ENCODE measurements around the gene AGL. TPM values are rescaled to one million over a fixed set of nuclear protein-coding genes. Genes with fewer than 3 reads are reported as not detected.

AGL gene
- total and polyA plus RNA-seq, 3 donors from 2014 or later, result 7.1 to 19.6 (median 16.7) TPM

- Histone ChIP-seq H3K27me3 (no peaks in the 10 kb centered on the region), H3K9me3 (no peaks in the 10 kb centered on the region), H3K36me3 (ENCODE audit: low read depth, missing control alignments) (no peaks in the 10 kb centered on the region), H3K4me3 (no peak overlapping the region), H3K27ac (no peak overlapping the region), H3K4me1 (no peaks in the 10 kb centered on the region)
- DNase-seq, result no peak
- intact Hi-C loops (cut with DNase I; ENCODE audit: low total_unique reads), result no loop called here
- 74 to 89% methylated on average over 1 of the region's 1 CpG for WGBS, 2 donors
- no peak for TF ChIP-seq POLR2A (IDR thresholded peaks at IDR 0.05)
- TF ChIP-seq CTCF (IDR thresholded peaks at IDR 0.05), result no peak
Measured at GRCh38 chr1:99944192-99944591, 94.0 kb downstream of the AGL start.

- 50 to 77% methylated on average over 1 of the region's 1 CpG for WGBS, 2 donors
- no peaks in the 10 kb centered on the region for H3K9me3 ChIP-seq
- H3K4me1 ChIP-seq, result no peaks in the 10 kb centered on the region
- DNase-seq, result no peak
- TF ChIP-seq CTCF (IDR thresholded peaks at IDR 0.05) (no peak), POLR2A (IDR thresholded peaks at IDR 0.05) (no peak)
- no peak overlapping the region for H3K4me3 ChIP-seq
- H3K27me3 ChIP-seq, result no peaks in the 10 kb centered on the region
- H3K27ac ChIP-seq, result no peak overlapping the region
- H3K36me3 ChIP-seq (ENCODE audit: low read depth, missing control alignments), result no peaks in the 10 kb centered on the region
- intact Hi-C loops (cut with DNase I; ENCODE audit: low total_unique reads), result no loop called here
Measured at GRCh38 chr1:99945174-99945573, 95.0 kb downstream of the AGL start.

- intact Hi-C loops (cut with DNase I; ENCODE audit: low total_unique reads), result no loop called here
- TF ChIP-seq CTCF (IDR thresholded peaks at IDR 0.05) (no peak), POLR2A (IDR thresholded peaks at IDR 0.05) (no peak)
- no peaks in the 10 kb centered on the region for H3K36me3 ChIP-seq (ENCODE audit: low read depth, missing control alignments)
- H3K27me3 ChIP-seq, result no peaks in the 10 kb centered on the region
- no peak for DNase-seq
- no peaks in the 10 kb centered on the region for H3K4me1 ChIP-seq
- 77 to 81% methylated on average over 3 of the region's 3 CpGs for WGBS, 2 donors
- no peak overlapping the region for H3K27ac ChIP-seq
- H3K4me3 ChIP-seq, result no peak overlapping the region
- H3K9me3 ChIP-seq, result no peaks in the 10 kb centered on the region
Measured at GRCh38 chr1:99950486-99950885, 100.3 kb downstream of the AGL start.

- H3K9me3 ChIP-seq, result no peaks in the 10 kb centered on the region
- H3K36me3 ChIP-seq (ENCODE audit: low read depth, missing control alignments), result no peaks in the 10 kb centered on the region
- intact Hi-C loops (cut with DNase I; ENCODE audit: low total_unique reads), result no loop called here
- TF ChIP-seq POLR2A (IDR thresholded peaks at IDR 0.05), result no peak
- no peak for TF ChIP-seq CTCF (IDR thresholded peaks at IDR 0.05)
- H3K27ac ChIP-seq, result no peak overlapping the region
- H3K4me1 ChIP-seq, result no peaks in the 10 kb centered on the region
- no peaks in the 10 kb centered on the region for H3K27me3 ChIP-seq
- no peak overlapping the region for H3K4me3 ChIP-seq
- no peak for DNase-seq
- WGBS, 2 donors, result 69 to 88% methylated on average over 1 of the region's 1 CpG
Measured at GRCh38 chr1:99952522-99952921, 102.4 kb downstream of the AGL start.

GRCh38 chr1:99955375-99955774 is 105.2 kb downstream of the AGL start:
- Histone ChIP-seq H3K9me3 (no peaks in the 10 kb centered on the region), H3K4me1 (no peaks in the 10 kb centered on the region), H3K27ac (no peak overlapping the region), H3K36me3 (ENCODE audit: low read depth, missing control alignments) (no peaks in the 10 kb centered on the region), H3K27me3 (no peaks in the 10 kb centered on the region), H3K4me3 (no peak overlapping the region)
- DNase-seq, result no peak
- TF ChIP-seq POLR2A (IDR thresholded peaks at IDR 0.05) (no peak), CTCF (IDR thresholded peaks at IDR 0.05) (no peak)
- intact Hi-C loops (cut with DNase I; ENCODE audit: low total_unique reads), result no loop called here
- WGBS, 2 donors, result 92 to 97% methylated on average over 3 of the region's 3 CpGs

Data from testis (tissue), 3 donors.